Measurements from ENCODE around the gene TTC16.
"Not testable (repeated sequence)": the region's sequence is repeated elsewhere in the genome, so short reads cannot be mapped to it uniquely, and the experiment has no call there.

TTC16 gene

DNA sequence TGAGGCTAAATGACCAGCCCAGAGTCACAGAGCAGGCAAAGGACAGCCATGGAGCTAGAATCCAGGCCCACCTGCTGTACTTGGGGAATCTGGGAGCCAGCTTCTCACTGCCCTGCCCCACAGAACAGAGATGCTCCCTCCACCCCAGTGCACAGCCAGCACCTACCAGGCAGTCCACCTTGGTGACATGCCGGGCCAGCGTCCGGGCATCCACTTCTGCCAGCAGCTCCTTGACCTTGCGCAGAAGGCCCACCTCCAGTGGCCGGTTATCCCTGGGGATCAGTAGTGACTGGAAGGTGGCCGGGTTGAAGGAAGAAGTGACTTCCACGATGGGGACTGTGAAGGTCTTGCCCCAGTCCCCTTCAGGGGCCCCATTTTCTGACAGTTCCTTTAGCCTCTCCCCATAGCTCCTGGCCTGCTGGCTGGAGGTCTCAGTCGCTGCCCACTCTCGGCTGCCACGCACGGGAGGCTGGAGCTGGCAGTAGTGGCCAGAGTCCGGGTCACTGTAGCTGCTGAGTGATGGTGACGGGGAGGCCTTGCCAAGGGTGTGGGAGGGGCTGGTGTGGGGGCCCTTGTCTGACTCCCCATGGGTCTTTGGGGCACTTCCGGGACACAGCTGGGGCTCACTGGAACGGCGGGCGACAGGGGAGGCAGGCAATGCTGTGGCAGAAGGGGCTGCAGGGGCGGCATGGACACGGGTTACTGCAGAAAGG lies 28.7 kb downstream of the TTC16 start:
- no peak for DNase-seq

DNA sequence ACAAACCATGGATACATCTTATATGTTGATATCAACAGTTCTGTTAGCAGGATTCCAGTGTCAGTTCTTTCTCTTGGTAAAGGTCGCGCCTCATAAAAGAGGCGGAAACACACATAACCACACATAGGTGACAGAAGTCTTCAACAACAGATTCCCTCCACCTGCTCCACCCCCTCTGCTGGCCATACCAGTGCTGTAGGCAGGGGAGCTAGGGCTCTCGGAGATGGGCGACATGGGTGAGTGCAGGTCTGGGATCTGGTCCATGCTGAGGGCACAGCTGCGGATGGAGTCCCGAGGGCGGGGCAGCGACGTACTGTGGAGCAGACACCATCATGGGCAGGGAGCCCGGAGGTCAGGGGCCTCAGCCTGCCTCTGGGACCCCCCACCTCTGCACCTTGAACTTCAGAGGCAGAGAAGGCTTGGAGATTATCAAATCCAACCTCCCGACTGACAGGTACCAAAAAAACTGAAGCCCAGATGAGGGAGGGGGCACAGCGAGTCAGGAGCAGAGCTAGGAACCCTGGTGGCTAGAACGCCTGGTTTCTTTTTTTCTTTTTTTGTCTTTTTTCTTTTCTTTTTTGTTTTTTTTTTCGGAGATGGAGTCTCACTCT lies 31.2 kb downstream of the TTC16 start:
- DNase-seq: no peak

DNA sequence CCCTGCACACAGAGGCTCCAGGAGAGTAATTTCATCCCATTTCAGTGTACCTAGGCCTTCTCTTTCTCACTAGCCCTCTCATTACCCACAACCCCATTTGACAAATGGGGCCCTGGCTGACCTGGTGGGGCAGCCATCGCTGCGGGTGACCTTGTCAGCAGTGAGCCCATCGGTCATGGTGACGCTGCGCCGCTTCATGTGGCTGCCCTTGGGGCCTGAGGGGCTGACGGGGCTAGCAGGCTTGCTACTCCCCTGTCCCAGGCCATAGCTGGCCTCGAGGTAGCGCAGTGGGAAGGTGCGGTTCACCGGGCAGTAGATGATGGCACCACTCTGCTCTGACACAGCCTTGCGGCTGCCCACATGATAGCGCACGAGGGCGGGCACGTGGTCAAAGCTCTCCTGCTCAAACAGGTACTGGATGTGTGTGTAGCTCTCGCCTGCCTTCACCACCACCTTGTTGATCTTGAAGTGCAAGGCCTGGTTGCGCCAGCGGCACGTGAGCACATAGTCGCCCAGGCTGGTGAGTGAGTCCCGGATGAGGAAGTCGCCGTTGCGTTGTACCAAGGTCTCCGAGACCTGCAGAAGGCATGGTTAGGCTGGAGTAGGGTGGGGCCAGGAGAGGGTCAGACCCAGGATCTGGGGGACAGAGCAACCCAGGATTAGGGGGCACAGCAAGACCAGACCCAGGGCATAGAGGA lies 33.4 kb downstream of the TTC16 start:
- DNase-seq: no peak

DNA sequence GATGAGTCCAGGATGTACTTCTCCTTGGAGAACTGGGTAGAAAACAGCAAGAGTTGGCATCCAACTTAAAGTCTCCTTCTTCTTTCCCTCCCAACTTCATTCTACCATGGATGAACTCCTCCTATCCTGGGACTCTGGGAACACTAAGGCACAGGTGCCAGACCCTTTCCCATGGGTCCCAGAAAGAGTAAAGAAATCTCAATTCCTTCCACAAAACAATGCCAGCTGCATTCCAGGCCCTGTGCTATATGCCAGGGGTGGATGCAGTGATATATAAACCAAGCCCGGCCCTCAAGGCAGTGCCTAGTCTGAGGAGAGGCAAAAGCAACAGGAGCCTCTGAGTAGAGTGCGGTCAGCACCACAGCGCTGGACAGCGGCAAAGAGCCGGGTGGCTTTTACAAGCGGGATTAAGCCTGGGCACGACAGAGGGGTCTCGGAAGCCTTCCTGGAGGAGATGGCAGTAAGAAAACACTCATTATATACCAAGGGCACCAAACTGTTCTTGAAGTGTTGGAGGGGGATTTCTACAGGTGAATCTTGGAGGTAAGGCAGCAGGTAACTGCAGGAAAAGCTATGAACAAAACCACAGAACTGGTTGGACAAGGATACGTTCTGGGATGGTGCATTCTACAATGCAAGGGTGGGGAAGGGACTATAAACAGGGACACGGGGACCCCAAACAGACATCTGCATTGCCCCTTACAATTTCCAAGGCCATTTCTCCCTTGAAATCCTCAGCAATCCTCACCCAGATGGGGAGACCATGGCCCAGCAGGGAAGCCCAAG lies 35.6 kb downstream of the TTC16 start:
- DNase-seq: no peak

DNA sequence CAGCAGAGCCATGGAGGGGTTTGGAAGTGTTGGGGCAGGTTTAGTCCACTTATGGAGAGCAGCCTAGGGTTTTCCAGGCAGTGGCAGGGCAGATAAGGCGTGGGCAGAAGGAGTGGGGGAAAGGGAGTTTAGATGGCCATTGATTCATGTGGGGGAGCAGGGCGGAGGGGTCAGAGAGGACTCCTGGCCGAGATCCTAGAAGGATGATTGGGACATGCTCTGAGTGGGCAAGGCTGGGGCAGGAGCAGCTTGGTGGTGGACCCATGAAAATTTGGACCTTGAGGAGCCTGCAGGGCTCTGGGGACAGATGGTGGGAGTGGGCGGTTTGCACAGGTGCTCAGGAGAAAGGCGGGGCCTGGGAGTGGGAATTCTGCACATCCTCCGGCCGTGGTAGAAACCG lies 37.3 kb downstream of the TTC16 start:
- no peak for DNase-seq

DNA sequence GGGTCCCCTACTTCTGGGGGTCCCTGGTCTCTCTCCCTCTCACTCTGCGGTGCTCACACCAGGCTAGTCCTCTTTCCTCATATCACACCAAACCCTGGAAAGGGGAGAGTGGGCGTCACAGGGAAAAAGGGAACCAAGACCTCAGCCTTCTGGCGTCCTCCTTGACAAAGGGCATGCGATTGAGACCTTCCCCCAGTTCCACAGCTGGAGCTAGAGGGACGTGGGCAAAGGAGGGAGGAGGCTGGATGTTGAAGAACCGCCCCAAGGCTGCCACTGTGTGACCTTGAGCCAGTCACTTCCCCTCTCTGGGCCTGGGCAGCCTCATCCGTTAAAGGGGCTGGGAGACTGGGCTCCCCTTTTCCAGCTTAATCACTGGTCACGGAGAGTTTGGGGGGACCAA lies 37.7 kb downstream of the TTC16 start:
- DNase-seq: no peak

DNA sequence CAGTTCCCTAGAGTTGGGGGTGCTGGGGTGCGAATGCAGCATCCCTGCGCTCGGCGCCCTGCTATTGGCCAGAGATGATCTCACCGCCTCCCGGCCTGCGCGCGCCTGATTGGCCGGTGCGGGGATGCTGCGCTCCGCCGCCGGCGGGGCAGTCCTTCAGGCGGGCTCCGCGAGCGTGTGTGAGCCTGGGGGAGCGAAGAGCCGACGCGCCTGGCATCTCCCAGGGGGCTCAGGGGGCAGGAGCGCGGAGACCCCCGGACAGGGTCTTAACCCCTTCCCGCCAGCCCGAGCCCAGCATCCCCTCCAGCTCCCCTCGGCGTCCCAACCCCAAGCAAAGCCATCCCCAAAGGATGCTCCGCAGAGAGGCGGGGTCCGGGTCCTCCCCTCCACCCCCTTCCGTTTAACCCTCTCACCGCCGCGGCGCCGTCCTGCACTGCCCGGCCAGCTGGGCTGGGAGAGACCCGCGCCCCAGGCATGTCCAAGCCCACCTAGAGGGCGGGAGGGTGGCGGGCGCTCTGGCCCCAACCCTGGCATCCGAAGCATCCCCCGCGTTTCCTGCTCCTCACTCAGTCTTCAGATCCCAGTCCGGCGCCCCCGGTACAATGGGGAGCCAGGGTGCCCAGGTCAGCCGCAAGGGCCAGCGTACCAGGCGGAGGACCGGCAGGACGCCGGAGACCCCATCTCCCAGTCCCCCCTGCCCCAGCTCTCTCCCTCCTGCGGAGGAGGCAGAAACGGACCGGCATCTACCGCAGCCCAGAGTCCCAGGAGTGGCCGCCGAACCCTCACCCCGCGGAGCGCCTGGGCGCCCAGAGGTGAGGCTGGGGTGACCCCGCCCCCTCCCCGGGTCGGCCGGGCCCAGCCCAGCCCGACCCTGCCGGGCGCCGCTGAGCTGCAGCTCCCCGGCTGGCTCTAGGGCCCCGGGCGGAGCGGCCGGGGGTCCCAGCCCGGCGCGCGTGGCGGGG lies 38.5 kb downstream of the TTC16 start:
- no peak for DNase-seq

DNA sequence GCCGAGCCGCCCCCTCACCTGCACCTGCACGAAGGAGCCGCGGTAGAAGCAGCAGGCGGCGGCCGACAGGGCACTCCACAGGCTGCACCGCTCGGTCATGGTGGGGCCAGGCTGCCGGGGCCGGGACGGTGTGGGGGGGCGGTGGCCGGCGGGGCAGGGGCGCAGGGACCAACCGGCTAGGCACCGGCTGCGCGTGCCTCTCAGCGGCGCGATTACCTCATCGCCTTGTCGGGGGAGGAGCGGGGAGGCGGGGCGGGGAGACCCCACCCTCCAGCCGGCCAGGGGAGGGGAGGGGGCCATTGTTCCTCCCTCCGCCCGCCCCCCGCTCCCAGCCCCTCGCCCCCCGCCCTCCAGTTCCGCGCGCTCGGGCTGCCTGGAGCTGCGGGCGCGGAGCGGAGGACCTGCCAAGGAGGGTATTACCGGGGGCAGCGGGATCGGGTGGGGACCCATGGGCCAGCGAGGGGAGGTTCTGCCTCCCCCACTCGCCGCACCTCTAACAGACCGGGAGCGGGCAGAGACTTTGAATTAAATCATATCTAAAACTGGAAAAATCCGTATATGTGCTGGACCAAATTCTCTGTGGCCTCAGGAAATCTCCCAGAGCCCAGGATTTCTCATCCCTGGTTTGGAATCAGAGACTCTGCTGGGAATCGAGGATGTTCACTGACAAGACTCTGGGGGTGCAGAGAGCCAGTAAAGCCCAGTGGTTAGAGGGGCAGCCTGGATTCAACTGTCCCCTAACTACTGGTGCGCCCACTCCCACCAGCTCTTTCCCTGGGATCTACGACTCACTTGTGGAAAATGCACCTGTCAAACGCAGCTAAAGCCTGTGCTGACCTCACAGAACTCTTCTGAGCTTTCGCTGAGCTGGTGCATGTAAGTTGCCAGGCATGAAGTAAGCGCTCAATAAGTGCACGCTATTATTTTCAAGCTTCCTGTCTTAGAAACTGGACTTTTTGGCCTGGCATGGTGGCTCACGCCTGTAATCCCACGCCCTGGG lies 39.5 kb downstream of the TTC16 start:
- no peak for DNase-seq

DNA sequence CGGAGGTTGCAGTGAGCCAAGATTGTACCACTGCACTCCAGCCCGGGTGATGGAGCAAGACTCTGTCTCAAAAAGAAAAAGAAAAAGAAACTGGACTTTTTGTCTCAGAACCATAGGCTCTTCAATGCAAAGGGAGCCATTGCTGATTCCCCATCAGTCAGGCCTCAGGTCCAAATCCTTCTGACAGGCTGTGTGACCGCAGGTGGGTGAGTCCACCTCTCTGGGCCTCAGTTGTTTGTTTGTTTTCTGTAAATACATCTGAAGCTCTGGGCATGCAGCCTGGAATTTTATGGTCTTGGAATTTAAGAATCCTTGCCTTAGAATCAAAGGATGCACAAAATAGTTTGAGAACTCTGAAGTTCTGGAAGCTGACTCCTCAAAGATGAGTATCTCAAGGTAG lies 40.4 kb downstream of the TTC16 start:
- DNase-seq: no peak

DNA sequence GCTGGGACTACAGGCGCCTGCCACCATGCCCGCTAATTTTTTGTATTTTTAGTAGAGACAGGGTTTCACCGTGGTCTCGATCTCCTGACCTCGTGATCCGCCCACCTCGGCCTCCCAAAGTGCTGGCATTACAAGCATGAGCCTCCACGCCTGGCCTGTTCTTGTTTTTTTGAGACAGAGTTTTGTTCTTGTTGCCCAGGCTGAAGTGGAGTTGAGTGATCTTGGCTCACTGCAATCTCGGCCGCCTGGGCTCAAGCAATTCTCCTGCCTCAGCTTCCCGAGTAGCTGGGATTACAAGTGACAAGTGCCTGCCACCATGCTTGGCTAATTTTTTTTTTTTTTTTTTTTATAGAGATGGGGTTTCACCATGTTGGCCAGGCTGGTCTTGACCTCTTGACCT lies 40.9 kb downstream of the TTC16 start:
- DNase-seq: not testable (repeated sequence)

DNA sequence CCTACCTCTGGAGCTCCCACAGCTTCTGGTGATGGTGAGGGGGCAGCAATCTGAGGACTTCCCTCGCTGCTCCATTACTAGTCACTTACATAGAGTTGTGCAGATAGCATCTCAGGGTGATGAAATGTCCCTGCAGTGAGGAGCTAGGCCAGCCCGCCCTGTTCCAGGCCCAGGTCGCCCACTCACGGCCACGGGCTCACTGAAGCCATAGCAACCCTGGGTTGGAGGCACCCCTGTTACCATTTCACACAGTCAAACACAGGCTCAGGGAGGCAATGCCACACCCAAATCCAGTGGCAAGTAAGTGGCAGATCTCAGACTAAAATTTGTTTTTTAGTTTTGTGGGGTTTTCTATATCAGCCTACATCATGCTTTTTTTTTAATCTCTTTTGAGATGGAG lies 43.0 kb downstream of the TTC16 start:
- no peak for DNase-seq

DNA sequence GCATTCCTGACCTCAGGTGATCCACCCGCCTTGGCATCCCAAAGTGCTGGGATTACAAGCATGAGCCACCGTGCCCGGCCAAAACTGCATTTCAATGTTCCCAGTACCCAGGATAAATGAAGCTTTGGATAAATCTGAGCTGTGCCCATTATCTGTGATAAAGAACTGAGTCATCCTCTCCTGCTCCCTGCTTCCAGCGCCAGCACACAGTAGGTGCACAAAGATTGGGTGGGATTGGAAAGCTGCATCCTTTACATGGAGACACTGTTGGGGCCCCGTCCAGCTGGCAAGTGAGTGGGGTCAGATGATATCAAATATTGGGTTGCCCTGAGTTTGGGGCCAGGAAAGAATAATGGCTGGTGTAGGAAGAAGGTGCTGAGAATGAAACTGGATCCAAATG lies 45.2 kb downstream of the TTC16 start:
- no peak for DNase-seq

DNA sequence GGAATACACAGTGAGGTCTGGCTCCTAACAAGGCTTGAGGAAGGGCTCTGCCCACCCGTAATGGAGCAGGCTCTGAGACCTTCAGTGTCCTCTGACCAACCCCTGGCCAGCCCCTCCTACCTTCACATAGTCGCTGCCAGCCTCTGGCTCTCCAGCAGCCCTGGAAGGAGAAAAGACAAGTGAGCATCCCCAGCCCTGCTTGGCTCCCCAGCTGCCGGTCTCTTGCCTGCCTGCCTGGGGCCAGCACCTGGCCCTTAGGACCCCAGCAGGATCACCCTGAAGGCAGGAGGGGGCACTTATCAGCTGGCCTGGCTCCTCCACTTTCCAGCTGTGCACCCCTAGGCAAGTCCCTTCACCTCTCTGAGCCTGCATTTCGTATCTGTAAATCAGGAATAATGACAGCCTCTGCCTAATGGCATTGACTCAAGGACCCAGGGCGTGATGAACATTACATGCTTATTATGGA lies 45.6 kb downstream of the TTC16 start:
- DNase-seq: no peak

DNA sequence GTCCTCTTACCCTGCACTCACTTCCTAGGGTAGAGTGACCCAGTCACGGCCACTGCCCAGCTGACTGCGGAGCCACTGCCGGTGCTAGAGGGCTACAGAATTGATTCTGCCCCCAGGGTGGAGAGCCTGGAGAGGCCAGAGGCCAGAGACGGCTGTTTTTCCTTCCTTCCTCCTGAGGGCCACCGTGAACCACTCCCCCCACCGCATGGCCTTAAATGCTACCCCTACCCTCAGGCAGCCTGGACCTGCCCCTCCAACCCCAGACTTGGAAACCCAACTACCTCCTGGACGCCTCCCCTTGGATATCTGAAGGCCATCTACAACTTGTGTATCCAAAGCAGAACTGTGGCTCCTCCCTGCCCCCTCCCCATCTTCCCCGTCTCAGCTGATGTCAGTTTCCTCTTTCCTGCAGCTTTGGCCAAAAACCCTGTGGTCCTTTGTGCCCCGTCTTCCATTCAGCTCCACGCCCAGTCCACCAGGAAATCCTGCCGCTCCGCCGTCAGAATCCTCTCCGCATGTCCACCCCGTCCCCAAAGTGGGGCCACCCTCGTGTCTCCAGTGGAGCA lies 46.3 kb downstream of the TTC16 start:
- DNase-seq: no peak

DNA sequence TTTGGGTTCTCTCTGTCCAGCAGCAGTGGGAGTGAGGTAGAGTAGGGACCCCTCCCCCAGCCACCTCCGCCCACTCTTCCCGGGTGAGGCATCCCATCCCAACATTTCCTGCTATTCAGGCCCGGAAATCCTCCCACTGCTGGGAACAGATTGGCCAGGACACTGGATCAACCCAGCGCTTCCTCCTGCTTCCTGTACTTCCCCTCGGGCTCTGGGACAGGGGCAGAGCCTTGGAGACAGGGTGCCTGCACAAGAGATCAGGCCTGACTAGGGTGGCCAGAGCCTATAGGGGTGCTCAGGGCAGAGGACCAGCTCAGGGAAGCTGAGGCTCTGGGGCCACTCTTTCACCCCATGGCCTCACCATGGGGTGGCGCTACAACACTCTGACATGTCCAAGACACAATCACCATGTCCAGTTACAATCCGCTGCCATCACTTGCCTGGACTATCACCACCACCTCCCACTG lies 48.1 kb downstream of the TTC16 start:
- no peak for DNase-seq

DNA sequence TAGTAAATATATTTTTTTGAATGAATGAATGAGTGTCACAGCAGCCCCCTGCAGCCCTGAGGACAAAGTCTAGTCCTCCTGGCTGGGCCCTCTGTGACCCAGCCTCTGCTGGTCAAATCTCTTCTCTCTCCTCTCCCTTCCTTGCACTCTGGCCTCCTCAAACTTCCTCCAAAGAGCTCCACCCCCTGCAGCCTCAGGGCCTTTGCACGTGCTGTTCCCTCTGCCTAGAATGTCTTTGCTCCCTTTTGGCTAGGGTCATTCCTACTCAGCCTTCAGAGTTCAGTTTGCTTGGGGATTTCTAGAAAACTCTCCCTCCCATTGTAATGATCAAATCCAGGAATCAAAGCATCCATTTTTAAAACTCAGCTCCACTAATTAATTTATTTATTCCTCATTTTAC lies 49.5 kb downstream of the TTC16 start:
- no peak for DNase-seq

DNA sequence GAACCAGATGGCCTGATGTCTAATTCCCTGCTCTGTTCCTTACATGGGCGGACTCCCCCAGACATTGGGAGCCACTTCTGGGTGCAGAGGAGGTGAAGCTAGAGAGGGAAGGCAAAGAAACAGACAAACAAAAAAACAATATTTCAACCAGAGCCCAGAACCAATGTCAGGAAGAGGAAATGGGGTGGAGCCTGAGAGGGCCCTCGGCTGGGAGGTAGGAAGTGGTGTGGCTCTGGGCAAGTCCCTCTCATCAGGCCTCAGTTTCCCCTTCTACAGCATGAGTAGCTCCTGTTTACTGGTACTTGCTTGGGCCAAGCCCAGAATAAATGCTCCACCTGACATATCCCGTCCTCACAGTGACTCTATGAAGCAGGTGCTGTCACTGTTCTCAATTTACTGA lies 51.5 kb downstream of the TTC16 start:
- no peak for DNase-seq

DNA sequence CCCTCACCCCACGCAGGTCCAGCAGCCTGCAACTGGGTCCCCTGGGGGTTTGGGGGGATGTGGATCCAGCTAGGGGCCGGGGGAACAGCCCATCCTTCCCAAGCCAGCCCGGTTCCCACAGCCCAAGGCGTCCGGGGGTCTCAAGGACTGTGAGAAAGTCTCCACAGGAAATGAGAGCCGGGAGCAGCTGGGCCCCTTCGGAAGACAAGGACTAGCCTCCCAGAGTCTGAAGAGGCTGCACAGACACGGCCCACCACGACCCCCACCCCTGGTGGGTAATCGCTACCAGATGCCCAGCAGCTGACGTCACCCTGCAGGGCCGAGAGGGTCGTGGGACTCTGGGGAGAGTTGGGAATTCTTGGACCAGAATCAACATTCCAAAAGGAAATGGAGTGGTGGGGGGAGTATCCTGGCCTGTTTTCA lies 52.0 kb downstream of the TTC16 start:
- DNase-seq: no peak

DNA sequence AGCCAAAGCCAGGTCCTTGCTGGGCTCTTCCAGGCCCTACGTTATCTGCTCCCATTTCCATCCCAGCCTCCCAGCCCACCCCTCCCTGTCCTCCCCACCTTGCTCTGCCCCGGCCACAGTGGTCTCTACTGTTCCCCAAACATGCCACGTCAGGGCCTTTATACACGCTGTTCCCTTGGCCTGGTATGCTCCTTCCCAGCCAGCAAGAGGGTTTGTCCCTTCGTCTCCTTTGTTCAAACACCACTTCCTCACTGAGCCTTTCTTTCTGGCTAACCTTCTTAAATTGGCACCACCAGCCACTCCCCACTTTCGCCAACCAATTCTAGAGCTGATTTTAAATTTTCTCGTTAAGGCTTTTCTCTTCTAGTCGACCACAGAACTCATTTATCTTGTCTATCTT lies 52.8 kb downstream of the TTC16 start:
- no peak for DNase-seq

DNA sequence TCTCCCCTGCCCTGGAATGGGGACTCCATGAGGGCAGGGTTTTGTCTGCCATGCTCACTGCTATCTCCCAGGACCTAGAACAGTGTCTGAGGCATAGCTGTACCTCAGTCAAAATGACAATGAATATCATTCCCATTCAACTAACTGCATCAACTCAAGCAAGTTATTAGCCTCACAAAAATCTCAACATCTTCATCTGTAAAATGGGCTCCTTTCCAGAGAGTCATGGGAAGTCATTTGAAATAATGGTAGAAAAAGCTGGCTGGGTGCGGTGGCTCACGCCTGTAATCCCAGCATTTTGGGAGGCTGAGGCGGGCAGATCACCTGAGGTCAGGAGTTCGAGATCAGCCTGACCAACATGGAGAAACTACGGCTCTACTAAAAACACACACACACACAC lies 53.2 kb downstream of the TTC16 start:
- DNase-seq: no peak
